Testis (tissue), 3 donors: Measurements from ENCODE around the gene FAAH. TPM values are rescaled to one million over a fixed set of nuclear protein-coding genes. Genes with fewer than 3 reads are reported as not detected.

Experiments used
- DNase-seq: peaks from one replicate; pipeline ENCODE4 v3.0.0-alpha.2; 2019
- H3K27ac ChIP-seq, 2 donors: fragments of 200-600 bp; sonication (generic); one replicate each; pipeline ENCODE4 v1.5.1; 2019
- H3K27me3 ChIP-seq: fragments of 200-600 bp; sonication (generic); one replicate; pipeline ENCODE4 v1.5.1; 2019
- H3K36me3 ChIP-seq: fragments of 200-600 bp; sonication (generic); one replicate; pipeline ENCODE4 v1.5.1; 2017; ENCODE audit warnings: low read depth; ENCODE audit errors: missing control alignments
- H3K4me1 ChIP-seq: fragments of 200-600 bp; sonication (generic); one replicate; pipeline ENCODE4 v1.5.1; 2019
- H3K4me3 ChIP-seq, 2 donors: fragments of 200-600 bp; sonication (generic); one replicate each; pipeline ENCODE4 v1.5.1; 2017 to 2019
- H3K9me3 ChIP-seq: fragments of 200-600 bp; sonication (generic); one replicate; pipeline ENCODE4 v1.5.1; 2017
- CTCF ChIP-seq, 3 experiments: fragments of 450-650 bp in 2 of 3; fragments of 200-600 bp in 1 of 3; sonication (generic) in 1 of 3; IDR thresholded peaks; one replicate each; pipeline ENCODE4 v1.5.1; 2016 to 2019; ENCODE audit warnings: antibody characterized with exemption in 3 of 3, mild to moderate bottlenecking in 2 of 3, moderate library complexity in 1 of 3
- POLR2A ChIP-seq: fragments of 450-650 bp; IDR thresholded peaks from one replicate; pipeline ENCODE4 v1.6.1; 2017; ENCODE audit warnings: antibody characterized with exemption, mild to moderate bottlenecking, moderate library complexity
- WGBS, 2 donors: methylation state at CpG; one replicate each; pipeline ENCODE4 v1.1.5; 2018; 5-methylcytosine and 5-hydroxymethylcytosine counted together
- intact Hi-C: fragments of 100-400 bp; cut with DNase I; formaldehyde crosslinking; loops from one replicate; pipeline ENCODE4 v1.15.1; 2023; ENCODE audit warnings: low total_unique reads
- polyA plus RNA-seq: library from polyadenylated mRNA; stranded (reverse); fragments of 350-450 nt; fragmentation: Illumina TruSeq; extraction: RNeasy Lipid Tissue Mini Kit (QIAGEN cat#74804); gene quantifications from one replicate; pipeline ENCODE4 v1.2.3, GENCODE V29; 2014; ENCODE audit warnings: low read depth, low replicate concordance; ENCODE audit not compliant: insufficient read depth
- total RNA-seq, 2 donors: library from RNA; depleted of rRNA; stranded (reverse); fragments of >200 nt; gene quantifications; one replicate each; pipeline ENCODE4 v1.2.3, GENCODE V29; 2016

Gene FAAH
- total and polyA plus RNA-seq, 3 donors from 2014 or later, result 55.8 to 113 (median 72.0) TPM

- WGBS, 2 donors, result 83 to 87% methylated on average over 5 to 7 of the region's 7 CpGs
- no peak for DNase-seq
- no peaks in the 10 kb centered on the region for H3K9me3 ChIP-seq
- H3K27me3 ChIP-seq, result no peaks in the 10 kb centered on the region
- intact Hi-C loops, result no loop called here
- H3K4me3 ChIP-seq, result no peak overlapping the region
- H3K27ac ChIP-seq, result no peak overlapping the region
- no peak for TF ChIP-seq POLR2A
- peak in 1 of 3 experiments; percentile 35 for TF ChIP-seq CTCF (IDR thresholded peaks at IDR 0.05)
- no peaks in the 10 kb centered on the region for H3K36me3 ChIP-seq
- H3K4me1 ChIP-seq, result no peaks in the 10 kb centered on the region
Observed at GRCh38 chr1:46413596-46413985, 19.5 kb downstream of the FAAH start.

GRCh38 chr1:46415514-46415913 is 21.4 kb downstream of the FAAH start:
- intact Hi-C loops, result no loop called here
- DNase-seq, result no peak
- TF ChIP-seq POLR2A, result no peak
- no peak for TF ChIP-seq CTCF (IDR thresholded peaks at IDR 0.05)
- WGBS, 2 donors, result 79 to 87% methylated on average over 4 of the region's 4 CpGs
- H3K27me3 ChIP-seq, result no peaks in the 10 kb centered on the region
- H3K4me1 ChIP-seq, result no peaks in the 10 kb centered on the region
- H3K9me3 ChIP-seq, result no peaks in the 10 kb centered on the region
- H3K4me3 ChIP-seq, result no peak overlapping the region
- H3K27ac ChIP-seq, result no peak overlapping the region
- no peaks in the 10 kb centered on the region for H3K36me3 ChIP-seq

GRCh38 chr1:46418976-46419375 is 24.9 kb downstream of the FAAH start:
- H3K4me1 ChIP-seq, result no peaks in the 10 kb centered on the region
- no peaks in the 10 kb centered on the region for H3K27me3 ChIP-seq
- H3K4me3 ChIP-seq, result no peak overlapping the region
- H3K27ac ChIP-seq, result no peak overlapping the region
- DNase-seq, result no peak
- WGBS, 2 donors, result 82 to 86% methylated on average over 10 of the region's 10 CpGs
- intact Hi-C loops, result no loop called here
- H3K36me3 ChIP-seq, result no peaks in the 10 kb centered on the region
- H3K9me3 ChIP-seq, result no peaks in the 10 kb centered on the region
- TF ChIP-seq POLR2A (no peak), CTCF (IDR thresholded peaks at IDR 0.05) (no peak)

- H3K4me3 ChIP-seq, result no peak overlapping the region
- no peaks in the 10 kb centered on the region for H3K27me3 ChIP-seq
- no peaks in the 10 kb centered on the region for H3K36me3 ChIP-seq
- intact Hi-C loops, result no loop called here
- 86 to 87% methylated on average over 4 of the region's 4 CpGs for WGBS, 2 donors
- no peaks in the 10 kb centered on the region for H3K9me3 ChIP-seq
- H3K27ac ChIP-seq, result no peak overlapping the region
- no peak for TF ChIP-seq POLR2A
- no peak for TF ChIP-seq CTCF (IDR thresholded peaks at IDR 0.05)
- no peak for DNase-seq
- H3K4me1 ChIP-seq, result no peaks in the 10 kb centered on the region
Observed at GRCh38 chr1:46420533-46420915, 26.4 kb downstream of the FAAH start.

- Histone ChIP-seq H3K9me3 (no peaks in the 10 kb centered on the region), H3K4me1 (no peaks in the 10 kb centered on the region), H3K4me3 (no peak overlapping the region), H3K27ac (no peak overlapping the region), H3K27me3 (no peaks in the 10 kb centered on the region), H3K36me3 (no peaks in the 10 kb centered on the region)
- no peak for DNase-seq
- TF ChIP-seq POLR2A (no peak), CTCF (IDR thresholded peaks at IDR 0.05) (no peak)
- intact Hi-C loops, result no loop called here
- 59 to 65% methylated on average over 5 of the region's 5 CpGs for WGBS, 2 donors
Observed at GRCh38 chr1:46421739-46422138, 27.6 kb downstream of the FAAH start.
